Keratinocyte (primary cell): ENCODE data around the gene ARHGEF6.

Experiments used
- EZH2 ChIP-seq: IDR thresholded peaks from one replicate; pipeline ENCODE4 v1.6.1; 2012; ENCODE audit warnings: inconsistent platforms, mild to moderate bottlenecking, low read length, moderate library complexity
- TF ChIP-seq, protein P1 (sequence below), 3 experiments: IDR thresholded peaks in 1 of 3; conservative IDR thresholded peaks in 1 of 3; optimal IDR thresholded peaks in 1 of 3; 2 replicates in 2 of 3; 3 replicates in 1 of 3; pipeline versions ENCODE3 to v1.5.1; 2011; ENCODE audit warnings: low read length in 3 of 3, mild to moderate bottlenecking in 3 of 3, moderate library complexity in 2 of 3, control low read depth in 1 of 3, inconsistent platforms in 1 of 3; ENCODE audit not compliant: insufficient read depth in 2 of 3; ENCODE audit errors: extremely low read depth in 1 of 3

DNA sequence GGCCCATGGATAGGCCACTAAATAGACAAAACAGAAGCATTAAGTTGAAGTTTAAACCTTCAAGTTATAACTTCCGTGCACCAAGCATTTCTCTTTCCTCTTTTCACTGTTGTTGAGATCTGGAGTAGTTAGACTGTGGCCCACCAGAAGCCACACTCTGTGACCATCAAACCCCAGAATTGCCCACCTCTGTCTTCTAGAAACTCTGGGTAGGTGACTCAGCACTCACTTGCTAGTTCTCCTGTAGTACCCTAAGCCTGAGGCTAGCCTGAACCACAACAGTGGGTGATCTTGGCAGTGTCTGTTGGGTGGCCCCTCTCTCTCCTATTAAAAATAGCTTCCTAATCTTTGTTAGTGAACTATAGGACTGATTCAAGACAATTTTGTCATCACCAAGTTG, 157.3 kb downstream of the ARHGEF6 start:
- TF ChIP-seq EZH2 = no peak
- TF ChIP-seq, protein P1, sequence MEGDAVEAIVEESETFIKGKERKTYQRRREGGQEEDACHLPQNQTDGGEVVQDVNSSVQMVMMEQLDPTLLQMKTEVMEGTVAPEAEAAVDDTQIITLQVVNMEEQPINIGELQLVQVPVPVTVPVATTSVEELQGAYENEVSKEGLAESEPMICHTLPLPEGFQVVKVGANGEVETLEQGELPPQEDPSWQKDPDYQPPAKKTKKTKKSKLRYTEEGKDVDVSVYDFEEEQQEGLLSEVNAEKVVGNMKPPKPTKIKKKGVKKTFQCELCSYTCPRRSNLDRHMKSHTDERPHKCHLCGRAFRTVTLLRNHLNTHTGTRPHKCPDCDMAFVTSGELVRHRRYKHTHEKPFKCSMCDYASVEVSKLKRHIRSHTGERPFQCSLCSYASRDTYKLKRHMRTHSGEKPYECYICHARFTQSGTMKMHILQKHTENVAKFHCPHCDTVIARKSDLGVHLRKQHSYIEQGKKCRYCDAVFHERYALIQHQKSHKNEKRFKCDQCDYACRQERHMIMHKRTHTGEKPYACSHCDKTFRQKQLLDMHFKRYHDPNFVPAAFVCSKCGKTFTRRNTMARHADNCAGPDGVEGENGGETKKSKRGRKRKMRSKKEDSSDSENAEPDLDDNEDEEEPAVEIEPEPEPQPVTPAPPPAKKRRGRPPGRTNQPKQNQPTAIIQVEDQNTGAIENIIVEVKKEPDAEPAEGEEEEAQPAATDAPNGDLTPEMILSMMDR (optimal IDR thresholded peaks at IDR 0.05 in 1 of 3, IDR thresholded peaks at IDR 0.05 in 1 of 3, conservative IDR thresholded peaks at IDR 0.05 in 1 of 3; ENCODE audit: extremely low read depth in 1 of 3, insufficient read depth in 2 of 3, low read length in 3 of 3) = no peak
